Endothelial cell (in vitro differentiated cells): ENCODE measurements around the gene IFNA17. TPM values are rescaled to one million over a fixed set of nuclear protein-coding genes. Genes with fewer than 3 reads are reported as not detected.
A peak's percentile ranks its signal among the peaks of the same experiment; 100 is the strongest.

ENCODE experiments used
- DNase-seq: peaks from one replicate; pipeline ENCODE4 v3.0.0; 2021; ENCODE audit warnings: low spot score
- H3K27ac Mint-ChIP-seq: one replicate; pipeline ENCODE4 v1.8.0; 2021; ENCODE audit warnings: mixed read lengths, inconsistent platforms; ENCODE audit not compliant: unreplicated experiment
- H3K27me3 Mint-ChIP-seq: one replicate; pipeline ENCODE4 v1.8.0; 2021; ENCODE audit warnings: mild to moderate bottlenecking, moderate library complexity, mixed read lengths, inconsistent platforms; ENCODE audit not compliant: unreplicated experiment
- H3K36me3 Mint-ChIP-seq: one replicate; pipeline ENCODE4 v1.8.0; 2021; ENCODE audit warnings: mild to moderate bottlenecking, low read depth, mixed read lengths, inconsistent platforms; ENCODE audit not compliant: unreplicated experiment
- H3K4me1 Mint-ChIP-seq: one replicate; pipeline ENCODE4 v1.8.0; 2021; ENCODE audit warnings: mild to moderate bottlenecking, mixed read lengths, inconsistent platforms; ENCODE audit not compliant: unreplicated experiment
- H3K4me3 Mint-ChIP-seq: one replicate; pipeline ENCODE4 v1.8.0; 2021; ENCODE audit warnings: mild to moderate bottlenecking, mixed read lengths, inconsistent platforms; ENCODE audit not compliant: unreplicated experiment
- H3K9me3 Mint-ChIP-seq: one replicate; pipeline ENCODE4 v1.8.0; 2021; ENCODE audit warnings: mixed read lengths, inconsistent platforms; ENCODE audit not compliant: unreplicated experiment
- CTCF ChIP-seq: fragments of 200-600 bp; sonication (generic); IDR thresholded peaks from one replicate; pipeline ENCODE4 v1.5.0; 2021; ENCODE audit warnings: antibody characterized with exemption; ENCODE audit not compliant: unreplicated experiment
- total RNA-seq: library from RNA; stranded (reverse); fragmentation: NEBNext Ultra II Directional; extraction: Animal tissue kit (Norgen Biotek cat#: 25700); gene quantifications from one replicate; pipeline ENCODE4 v1.2.1, GENCODE V29; 2021; ENCODE audit not compliant: unreplicated experiment

IFNA17 gene
- total RNA-seq, 1 donor from 2014 or later, result not detected

- H3K4me3 Mint-ChIP-seq, result no peak overlapping the region
- DNase-seq, result no peak
- H3K4me1 Mint-ChIP-seq, result peaks cover 3% of the 10 kb centered on the region
- no peaks in the 10 kb centered on the region for H3K36me3 Mint-ChIP-seq
- TF ChIP-seq CTCF, result no peak
- no peaks in the 10 kb centered on the region for H3K9me3 Mint-ChIP-seq
- no peak overlapping the region for H3K27ac Mint-ChIP-seq
- peaks cover 1% of the 10 kb centered on the region for H3K27me3 Mint-ChIP-seq
Measured at GRCh38 chr9:21265421-21266189, 37.6 kb upstream of the IFNA17 start.

GRCh38 chr9:21255538-21256212 is 27.7 kb upstream of the IFNA17 start:
- Mint-ChIP-seq H3K4me3 (no peak overlapping the region), H3K27me3 (no peaks in the 10 kb centered on the region), H3K9me3 (no peaks in the 10 kb centered on the region), H3K27ac (no peak overlapping the region), H3K4me1 (peaks cover 3% of the 10 kb centered on the region), H3K36me3 (no peaks in the 10 kb centered on the region)
- no peak for DNase-seq
- TF ChIP-seq CTCF, result no peak

GRCh38 chr9:21252721-21253547 is 24.9 kb upstream of the IFNA17 start:
- peak; percentile 50 for DNase-seq
- H3K4me1 Mint-ChIP-seq, result peaks cover 3% of the 10 kb centered on the region
- H3K9me3 Mint-ChIP-seq, result no peaks in the 10 kb centered on the region
- TF ChIP-seq CTCF, result peak; percentile 67
- peak overlapping the region; percentile 38 for H3K27ac Mint-ChIP-seq
- H3K27me3 Mint-ChIP-seq, result no peaks in the 10 kb centered on the region
- no peaks in the 10 kb centered on the region for H3K36me3 Mint-ChIP-seq
- H3K4me3 Mint-ChIP-seq, result no peak overlapping the region

- DNase-seq, result no peak
- Mint-ChIP-seq H3K36me3 (no peaks in the 10 kb centered on the region), H3K27ac (no peak overlapping the region), H3K4me1 (peaks cover 3% of the 10 kb centered on the region), H3K9me3 (no peaks in the 10 kb centered on the region), H3K27me3 (no peaks in the 10 kb centered on the region), H3K4me3 (no peak overlapping the region)
- no peak for TF ChIP-seq CTCF
Measured at GRCh38 chr9:21251638-21252037, 23.6 kb upstream of the IFNA17 start.
